Activated B cell treated with CpG ODN at 0.5 μM for 24 hours (primary cell): ENCODE results near the gene KRTAP10-5. TPM values are rescaled to one million over a fixed set of nuclear protein-coding genes. Genes with fewer than 3 reads are reported as not detected.
"Not testable (repeated sequence)": the region's sequence is repeated elsewhere in the genome, so short reads cannot be mapped to it uniquely, and the experiment has no call there.

Experiments used
- ATAC-seq: fragments of 200-7000 bp; cut with Tn5 transposase; one replicate; pipeline ENCODE4 v1.10.0; 2021; ENCODE audit warnings: low read depth, mild to moderate bottlenecking, moderate library complexity
- CTCF ChIA-PET: fragments of 350-600 bp; sonication (Branson Sonifier 250); formaldehyde crosslinking; loops from one replicate; lab custom pipeline; 2021; ENCODE audit warnings: antibody characterized with exemption; lab: Charles Lee
- POLR2A ChIA-PET: fragments of 350-600 bp; sonication (Branson Sonifier 250); formaldehyde crosslinking; loops from one replicate; lab custom pipeline; 2021; ENCODE audit warnings: antibody characterized with exemption; lab: Charles Lee
- DNase-seq: peaks from one replicate; pipeline ENCODE4 v3.0.0; 2022
- H3K27ac Mint-ChIP-seq: one replicate; pipeline ENCODE4 v1.8.0; 2020; ENCODE audit warnings: mixed read lengths
- H3K27me3 Mint-ChIP-seq: one replicate; pipeline ENCODE4 v1.8.0; 2021; ENCODE audit warnings: mixed read lengths
- H3K36me3 Mint-ChIP-seq: one replicate; pipeline ENCODE4 v1.8.0; 2021; ENCODE audit warnings: low read depth, mixed read lengths
- H3K4me1 Mint-ChIP-seq: one replicate; pipeline ENCODE4 v1.8.0; 2021; ENCODE audit warnings: mixed read lengths
- H3K4me3 Mint-ChIP-seq: one replicate; pipeline ENCODE4 v1.8.0; 2020; ENCODE audit warnings: mild to moderate bottlenecking, mixed read lengths
- H3K9me3 Mint-ChIP-seq: one replicate; pipeline ENCODE4 v1.8.0; 2020; ENCODE audit warnings: mixed read lengths
- CTCF ChIP-seq: fragments of 200-600 bp; IDR thresholded peaks from one replicate; pipeline ENCODE4 v1.8.0; 2022; ENCODE audit warnings: antibody characterized with exemption, mild to moderate bottlenecking
- intact Hi-C: fragments of 100-400 bp; cut with micrococcal nuclease; formaldehyde crosslinking; loops from one replicate; pipeline ENCODE4 v1.15.1; 2024
- total RNA-seq: library from RNA; stranded (reverse); gene quantifications from 2 replicates; pipeline ENCODE4 v1.2.3, GENCODE V29; 2022

Gene KRTAP10-5
- total RNA-seq, 1 donor from 2014 or later, result not detected

DNA sequence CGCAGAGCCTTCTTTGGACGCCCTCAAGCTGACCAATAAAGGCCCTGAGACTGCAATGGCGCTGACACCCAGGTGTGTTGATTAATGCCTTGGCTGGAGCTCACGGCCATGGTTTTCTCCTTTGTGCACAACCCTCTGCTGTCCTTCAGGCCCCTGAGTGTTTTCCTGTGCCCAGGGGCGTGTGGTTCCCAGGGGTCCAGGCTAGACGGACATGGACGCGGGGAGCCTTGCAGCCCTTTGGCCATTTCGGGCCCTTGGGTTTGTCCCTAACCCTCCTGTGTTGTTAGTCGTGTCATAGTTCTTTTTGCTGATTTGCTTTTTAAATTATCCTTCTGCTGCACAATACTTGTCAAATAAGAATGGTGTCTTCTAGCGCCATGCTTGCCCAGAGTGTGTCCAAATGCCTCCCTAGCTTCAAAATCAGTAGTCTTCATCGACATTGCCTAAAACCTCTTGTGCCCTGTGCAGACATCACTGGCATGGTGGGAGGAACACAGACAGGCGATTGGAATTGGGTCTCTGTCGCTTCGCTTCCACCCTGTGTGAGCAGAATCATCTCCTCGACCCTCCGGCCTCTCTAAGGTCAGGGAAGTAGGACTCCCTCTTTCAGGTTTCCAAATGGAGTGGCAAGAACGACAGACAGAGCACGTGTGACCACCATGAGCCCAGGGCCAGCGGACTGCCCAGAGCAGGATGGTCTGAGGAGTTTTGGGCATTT lies 4.9 kb downstream of the KRTAP10-5 start:
- intact Hi-C loops, result no loop called here
- Mint-ChIP-seq H3K9me3 (peaks cover 15% of the 10 kb centered on the region), H3K27ac (no peak overlapping the region), H3K27me3 (peaks cover 22% of the 10 kb centered on the region), H3K4me3 (no peak overlapping the region), H3K36me3 (no peaks in the 10 kb centered on the region), H3K4me1 (no peaks in the 10 kb centered on the region)
- ChIA-PET CTCF (no interaction called here), POLR2A (no interaction called here)
- ATAC-seq (no peak), DNase-seq (no peak)
- no peak for TF ChIP-seq CTCF

- Mint-ChIP-seq H3K9me3 (peaks cover 15% of the 10 kb centered on the region), H3K36me3 (no peaks in the 10 kb centered on the region), H3K4me3 (no peak overlapping the region), H3K27me3 (peaks cover 17% of the 10 kb centered on the region), H3K4me1 (no peaks in the 10 kb centered on the region), H3K27ac (no peak overlapping the region)
- ATAC-seq (no peak), DNase-seq (no peak)
- ChIA-PET POLR2A (no interaction called here), CTCF (no interaction called here)
- TF ChIP-seq CTCF, result no peak
- intact Hi-C loops, result no loop called here
Measured at GRCh38 chr21:44574457-44575306, 5.7 kb downstream of the KRTAP10-5 start.

DNA sequence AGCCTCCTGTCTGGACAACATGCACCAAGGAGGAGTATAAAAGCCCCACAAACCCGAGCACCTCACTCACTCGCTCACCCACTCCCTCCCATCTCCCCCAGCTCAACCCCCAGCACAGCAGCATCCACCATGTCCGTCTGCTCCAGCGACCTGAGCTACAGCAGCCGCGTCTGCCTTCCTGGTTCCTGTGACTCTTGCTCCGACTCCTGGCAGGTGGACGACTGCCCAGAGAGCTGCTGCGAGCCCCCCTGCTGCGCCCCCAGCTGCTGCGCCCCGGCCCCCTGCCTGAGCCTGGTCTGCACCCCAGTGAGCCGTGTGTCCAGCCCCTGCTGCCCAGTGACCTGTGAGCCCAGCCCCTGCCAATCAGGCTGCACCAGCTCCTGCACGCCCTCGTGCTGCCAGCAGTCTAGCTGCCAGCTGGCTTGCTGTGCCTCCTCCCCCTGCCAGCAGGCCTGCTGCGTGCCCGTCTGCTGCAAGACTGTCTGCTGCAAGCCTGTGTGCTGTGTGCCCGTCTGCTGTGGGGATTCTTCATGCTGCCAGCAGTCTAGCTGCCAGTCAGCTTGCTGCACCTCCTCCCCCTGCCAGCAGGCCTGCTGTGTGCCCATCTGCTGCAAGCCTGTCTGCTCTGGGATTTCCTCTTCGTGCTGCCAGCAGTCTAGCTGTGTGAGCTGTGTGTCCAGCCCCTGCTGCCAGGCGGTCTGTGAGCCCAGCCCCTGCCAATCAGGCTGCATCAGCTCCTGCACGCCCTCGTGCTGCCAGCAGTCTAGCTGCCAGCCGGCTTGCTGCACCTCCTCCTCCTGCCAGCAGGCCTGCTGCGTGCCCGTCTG lies 6.6 kb downstream of the KRTAP10-5 start, which contains the start of gene KRTAP10-4:
KRTAP10-4 (plus strand) TSS at position 100 of the 827 bp plus-strand sequence; CDS start at position 130, 30 bp downstream.
- DNase-seq, H3K36me3 Mint-ChIP-seq, intact Hi-C loops, H3K4me1 Mint-ChIP-seq, ATAC-seq, CTCF ChIA-PET, H3K4me3 Mint-ChIP-seq, H3K27ac Mint-ChIP-seq: not testable (repeated sequence)
- POLR2A ChIA-PET, result interaction anchor here (0.6 kb wide), 1 partner anchor 42 kb away, joined by 3 read pairs; no protein-coding TSS in a partner anchor
- Mint-ChIP-seq H3K27me3 (peaks cover 15% of the 10 kb centered on the region), H3K9me3 (peaks cover 15% of the 10 kb centered on the region)

DNA sequence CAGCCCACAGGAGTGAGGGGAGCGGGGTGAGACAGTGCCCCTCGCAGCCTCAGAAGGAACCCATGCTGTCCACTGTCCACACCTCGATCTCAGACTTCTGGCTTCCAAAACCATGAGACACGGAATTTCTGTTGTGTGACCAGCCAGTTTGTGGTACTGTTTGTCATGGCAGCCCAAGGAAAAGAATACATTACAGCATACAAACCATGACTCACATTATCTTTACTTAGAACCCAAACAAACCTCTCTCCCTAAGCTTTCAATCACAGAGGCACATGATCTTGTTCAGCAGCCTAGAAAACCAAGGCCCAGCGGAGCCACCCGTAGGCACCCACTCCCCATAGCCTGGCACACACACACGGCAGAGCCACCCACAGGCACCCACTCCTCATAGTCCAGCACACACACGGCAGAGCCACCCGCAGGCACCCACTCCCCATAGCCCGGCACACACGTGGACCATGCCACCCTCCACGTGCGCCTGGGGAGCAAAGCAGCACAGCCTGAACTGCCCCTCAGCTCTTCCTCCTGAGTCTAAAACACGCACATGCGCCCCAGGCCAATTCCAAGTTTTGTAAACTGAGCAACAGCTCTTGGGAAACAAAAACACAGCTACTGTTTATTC lies 7.3 kb downstream of the KRTAP10-5 start:
- TF ChIP-seq CTCF, result no peak
- ATAC-seq (no peak), DNase-seq (no peak)
- CTCF ChIA-PET, result interaction anchor here (0.6 kb wide), 1 partner anchor 208 kb away, joined by 3 read pairs; no protein-coding TSS in a partner anchor
- intact Hi-C loops, result no loop called here
- peaks cover 15% of the 10 kb centered on the region for H3K9me3 Mint-ChIP-seq
- no peaks in the 10 kb centered on the region for H3K4me1 Mint-ChIP-seq
- H3K27me3 Mint-ChIP-seq, result peaks cover 15% of the 10 kb centered on the region
- no peak overlapping the region for H3K27ac Mint-ChIP-seq
- POLR2A ChIA-PET, result interaction anchor here (0.6 kb wide), 1 partner anchor 42 kb away, joined by 3 read pairs; no protein-coding TSS in a partner anchor
- no peak overlapping the region for H3K4me3 Mint-ChIP-seq
- no peaks in the 10 kb centered on the region for H3K36me3 Mint-ChIP-seq
